GM18499 (cell line): ENCODE measurements around the gene RABGAP1L.
"Not testable (repeated sequence)": the region's sequence is repeated elsewhere in the genome, so short reads cannot be mapped to it uniquely, and the experiment has no call there.

Experiments used
- ATAC-seq: cut with Tn5 transposase; IDR thresholded peaks from one replicate; pipeline ENCODE4 v1.9.1; 2021; ENCODE audit warnings: moderate number of reproducible peaks; ENCODE audit not compliant: insufficient read depth, unreplicated experiment

Gene RABGAP1L

GRCh38 chr1:174159252-174160108 lies at the start of gene RABGAP1L:
RABGAP1L (plus strand) TSS chr1:174159520.
- ATAC-seq = no peak

- no peak for ATAC-seq
Observed at GRCh38 chr1:174110053-174110452, 49.3 kb upstream of the RABGAP1L start.

GRCh38 chr1:174112489-174113162 lies 46.7 kb upstream of the RABGAP1L start:
- ATAC-seq = no peak

- no peak for ATAC-seq
Observed at GRCh38 chr1:174114106-174114505, 45.2 kb upstream of the RABGAP1L start.

DNA sequence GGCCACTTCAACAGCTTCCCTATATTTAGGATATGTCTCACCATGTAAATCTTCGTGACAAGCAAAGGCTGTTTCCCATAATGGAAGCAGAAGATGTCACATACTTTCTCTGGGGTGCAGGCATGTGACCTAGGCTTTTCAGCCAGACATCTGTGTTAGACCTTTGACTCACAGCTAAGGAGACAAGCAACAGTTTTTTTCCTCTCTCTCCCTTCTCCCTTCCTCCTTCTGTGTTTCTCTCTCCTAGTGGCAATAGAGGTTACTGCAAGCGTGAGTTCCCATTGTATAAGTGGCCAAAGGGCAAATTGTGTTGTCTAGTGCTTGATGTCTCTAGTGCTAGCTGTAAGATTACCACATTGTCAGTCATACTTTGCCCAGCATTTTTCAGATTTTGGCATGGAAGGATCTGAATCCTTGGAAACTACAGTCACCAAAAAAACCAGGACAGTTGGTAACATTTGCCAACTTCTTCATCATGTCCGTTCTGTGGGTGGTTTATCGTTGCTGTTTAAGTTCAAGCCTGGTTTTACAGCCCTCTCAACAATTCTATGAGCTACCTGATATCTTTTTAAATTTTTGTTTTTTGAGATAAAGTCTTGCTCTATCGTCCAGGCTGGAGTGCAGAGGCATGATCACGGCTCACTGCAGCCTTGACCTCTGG lies 44.4 kb upstream of the RABGAP1L start:
- no peak for ATAC-seq

- no peak for ATAC-seq
Observed at GRCh38 chr1:174116042-174116441, 43.3 kb upstream of the RABGAP1L start.

GRCh38 chr1:174118751-174119150 lies 40.6 kb upstream of the RABGAP1L start:
- no peak for ATAC-seq

GRCh38 chr1:174122318-174122717 lies 37.0 kb upstream of the RABGAP1L start:
- not testable (repeated sequence) for ATAC-seq

- no peak for ATAC-seq
Observed at GRCh38 chr1:174123843-174124242, 35.5 kb upstream of the RABGAP1L start.

DNA sequence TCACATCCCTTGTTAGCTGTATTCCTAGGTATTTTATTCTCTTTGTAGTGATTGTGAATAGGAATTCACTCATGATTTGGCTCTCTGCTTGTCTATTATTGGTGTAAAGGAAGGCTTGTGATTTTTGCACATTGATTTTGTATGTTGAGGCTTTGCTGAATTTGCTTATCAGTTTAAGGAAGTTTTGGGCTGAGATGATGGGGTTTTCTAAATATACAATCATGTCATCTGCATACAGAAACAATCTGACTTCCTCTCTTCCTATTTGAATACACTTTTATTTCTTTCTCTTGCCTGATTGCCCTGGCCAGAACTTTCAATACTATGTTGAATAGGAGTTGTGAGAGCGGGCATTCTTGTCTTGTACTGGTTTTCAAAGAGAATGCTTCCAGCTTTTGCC lies 32.1 kb upstream of the RABGAP1L start:
- ATAC-seq = not testable (repeated sequence)

DNA sequence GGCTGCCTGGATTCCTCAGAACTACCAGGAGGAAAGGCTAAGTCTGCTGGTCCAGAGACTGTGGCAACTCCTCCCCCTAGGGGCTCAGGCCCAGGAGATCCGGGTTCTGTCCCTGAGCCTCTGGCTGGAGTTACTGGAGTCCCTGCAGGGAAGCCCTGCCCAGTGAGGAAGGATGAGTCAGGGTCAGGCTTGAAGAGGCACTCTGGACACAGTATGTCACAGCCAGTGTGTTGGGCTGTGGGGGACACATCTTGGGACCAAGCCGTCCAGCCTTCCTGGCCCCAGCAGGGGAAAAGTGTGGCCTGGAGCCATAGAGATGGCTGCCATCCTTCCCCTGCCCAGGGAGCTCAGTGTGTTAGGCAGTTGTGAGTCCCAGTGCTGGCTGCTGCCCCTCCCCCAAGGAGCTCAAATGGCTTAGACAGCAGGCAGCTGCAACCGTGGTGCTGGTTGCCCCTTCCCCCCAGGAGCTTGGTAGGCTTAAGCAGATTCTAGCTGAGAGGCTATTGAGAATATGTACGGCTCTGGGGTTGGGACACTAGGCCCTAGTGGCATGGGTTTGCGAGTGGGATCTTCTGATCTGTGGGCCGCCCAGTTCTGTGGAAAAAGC lies 28.2 kb upstream of the RABGAP1L start:
- no peak for ATAC-seq

GRCh38 chr1:174134003-174134659 lies 25.2 kb upstream of the RABGAP1L start:
- ATAC-seq = no peak

GRCh38 chr1:174135211-174135610 lies 24.1 kb upstream of the RABGAP1L start:
- ATAC-seq = no peak

GRCh38 chr1:174136714-174137113 lies 22.6 kb upstream of the RABGAP1L start:
- ATAC-seq = no peak

DNA sequence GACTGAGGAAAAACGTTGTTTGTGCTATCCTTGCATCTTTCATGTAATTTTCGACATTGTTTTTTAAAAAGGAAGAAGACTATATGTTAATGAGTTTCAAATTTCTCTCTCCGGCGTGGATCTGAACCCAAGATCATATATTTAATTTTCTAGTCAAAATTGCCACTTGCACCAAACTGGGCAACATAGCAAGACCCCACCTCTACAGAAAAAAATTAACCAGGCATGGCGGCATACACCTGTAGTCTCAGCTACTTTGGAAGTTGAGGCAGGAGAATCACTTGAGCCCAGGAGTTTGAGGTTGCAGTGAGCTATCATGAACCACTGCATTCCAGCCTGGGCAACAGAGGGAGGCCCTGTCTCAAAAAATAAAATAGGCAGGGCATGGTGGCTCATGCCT lies 16.5 kb upstream of the RABGAP1L start:
- no peak for ATAC-seq

DNA sequence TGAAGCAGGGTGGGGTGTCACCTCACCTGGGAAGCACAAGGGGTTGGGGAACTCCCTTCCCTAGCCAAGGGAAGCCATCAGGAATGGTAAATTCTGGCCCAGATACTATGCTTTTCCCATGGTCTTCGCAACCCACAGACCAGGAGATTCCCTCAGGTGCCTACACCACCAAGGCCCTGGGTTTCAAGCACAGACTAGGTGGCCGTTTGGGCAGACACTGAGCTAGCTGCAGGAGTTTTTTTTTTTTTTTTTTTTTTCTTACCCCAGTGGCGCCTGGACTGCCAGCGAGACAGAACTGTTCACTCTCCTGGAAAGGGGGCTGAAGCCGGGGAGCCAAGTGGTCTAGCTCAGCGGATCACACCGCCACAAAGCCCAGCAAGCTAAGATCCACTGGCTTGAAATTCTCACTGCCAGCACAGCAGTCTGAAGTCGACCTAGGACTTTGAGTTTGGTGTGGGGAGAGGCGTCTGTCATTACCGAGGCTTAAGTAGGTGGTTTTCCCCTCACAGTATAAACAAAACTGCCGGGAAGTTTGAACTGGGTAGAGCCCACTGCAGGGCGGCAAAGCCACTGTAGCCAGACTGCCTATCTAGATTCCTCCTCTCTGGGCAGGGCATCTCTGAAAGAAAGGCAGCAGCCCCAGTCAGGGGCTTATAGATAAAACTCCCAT lies 15.5 kb upstream of the RABGAP1L start:
- ATAC-seq = not testable (repeated sequence)

DNA sequence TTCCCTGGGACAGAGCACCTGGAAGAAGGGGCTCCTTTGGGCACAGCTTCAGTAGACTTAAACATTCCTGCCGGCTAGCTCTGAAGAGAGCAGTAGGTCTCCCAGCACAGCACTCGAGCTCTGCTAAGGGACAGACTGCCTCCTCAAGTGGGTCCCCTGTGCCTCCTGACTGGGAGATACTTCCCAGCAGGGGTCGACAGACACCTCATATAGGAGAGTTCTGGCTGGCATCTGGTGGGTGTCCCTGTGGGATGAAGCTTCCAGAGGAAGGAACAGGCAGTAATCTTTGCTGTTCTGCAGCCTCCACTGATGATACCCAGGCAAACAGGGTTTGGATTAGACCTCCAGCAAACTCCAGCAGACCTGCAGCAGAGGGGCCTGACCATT lies 14.9 kb upstream of the RABGAP1L start:
- ATAC-seq = not testable (repeated sequence)

- ATAC-seq = no peak
Observed at GRCh38 chr1:174149216-174149615, 10.1 kb upstream of the RABGAP1L start.

GRCh38 chr1:174150499-174150898 lies 8.8 kb upstream of the RABGAP1L start:
- ATAC-seq = no peak

- no peak for ATAC-seq
Observed at GRCh38 chr1:174152427-174152826, 6.9 kb upstream of the RABGAP1L start.
